Measurements from ENCODE around the gene AFF1. TPM values are rescaled to one million over a fixed set of nuclear protein-coding genes. Genes with fewer than 3 reads are reported as not detected.

AFF1 gene
- total RNA-seq, result 18.8 and 34.0 TPM in 2 replicates

GRCh38 chr4:86934771-86935565 lies at the start of gene AFF1:
AFF1 (plus strand) TSS chr4:86935011; CDS start chr4:86948534, 13,523 bp downstream.
- DNase-seq (ENCODE audit: low read depth, low spot score), result no peak

- no peak for DNase-seq (ENCODE audit: low read depth, low spot score)
Measured at GRCh38 chr4:86890790-86891189, 44.0 kb upstream of the AFF1 start.

GRCh38 chr4:86891762-86892635 lies 42.8 kb upstream of the AFF1 start, which contains the start of gene C4orf36:
C4orf36 (minus strand) TSS chr4:86892422; CDS start chr4:86891520, 902 bp downstream.
- DNase-seq (ENCODE audit: low read depth, low spot score), result no peak

- DNase-seq (ENCODE audit: low read depth, low spot score), result no peak
Measured at GRCh38 chr4:86892636-86892960, 42.2 kb upstream of the AFF1 start.

- DNase-seq (ENCODE audit: low read depth, low spot score), result no peak
Measured at GRCh38 chr4:86893136-86893535, 41.7 kb upstream of the AFF1 start.

GRCh38 chr4:86894455-86894854 lies 40.4 kb upstream of the AFF1 start:
- peak; percentile 36 for DNase-seq (ENCODE audit: low read depth, low spot score)

- DNase-seq (ENCODE audit: low read depth, low spot score), result peak; percentile 24
Measured at GRCh38 chr4:86895692-86896488, 38.9 kb upstream of the AFF1 start.

- no peak for DNase-seq (ENCODE audit: low read depth, low spot score)
Measured at GRCh38 chr4:86896596-86896995, 38.2 kb upstream of the AFF1 start.

GRCh38 chr4:86898562-86898961 lies 36.2 kb upstream of the AFF1 start:
- DNase-seq (ENCODE audit: low read depth, low spot score), result no peak

GRCh38 chr4:86901864-86902263 lies 32.9 kb upstream of the AFF1 start:
- DNase-seq (ENCODE audit: low read depth, low spot score), result no peak

GRCh38 chr4:86908251-86908657 lies 26.6 kb upstream of the AFF1 start:
- no peak for DNase-seq (ENCODE audit: low read depth, low spot score)

- no peak for DNase-seq (ENCODE audit: low read depth, low spot score)
Measured at GRCh38 chr4:86909546-86910295, 25.1 kb upstream of the AFF1 start.

GRCh38 chr4:86910369-86910768 lies 24.4 kb upstream of the AFF1 start:
- DNase-seq (ENCODE audit: low read depth, low spot score), result no peak

- DNase-seq (ENCODE audit: low read depth, low spot score), result no peak
Measured at GRCh38 chr4:86910820-86911684, 23.8 kb upstream of the AFF1 start.

- DNase-seq (ENCODE audit: low read depth, low spot score), result no peak
Measured at GRCh38 chr4:86916392-86916791, 18.4 kb upstream of the AFF1 start.

GRCh38 chr4:86917212-86918039 lies 17.4 kb upstream of the AFF1 start:
- DNase-seq (ENCODE audit: low read depth, low spot score), result no peak

- no peak for DNase-seq (ENCODE audit: low read depth, low spot score)
Measured at GRCh38 chr4:86918539-86919072, 16.2 kb upstream of the AFF1 start.

- DNase-seq (ENCODE audit: low read depth, low spot score), result no peak
Measured at GRCh38 chr4:86919561-86920223, 15.1 kb upstream of the AFF1 start.
